Stomach smooth muscle (tissue), 2 donors: Measurements from ENCODE around the gene TBC1D16.

Source experiments
- H3K27ac ChIP-seq: one replicate; pipeline ENCODE4 v1.7.0; 2013; ENCODE audit warnings: mild to moderate bottlenecking, low read length, inconsistent platforms
- H3K27me3 ChIP-seq, 2 donors: one replicate each; pipeline ENCODE4 v1.7.0; 2013; ENCODE audit warnings: low read length in 2 of 2; ENCODE audit not compliant: insufficient read depth in 2 of 2, control insufficient read depth in 1 of 2
- H3K36me3 ChIP-seq, 2 donors: one replicate each; pipeline ENCODE4 v1.7.0; 2013; ENCODE audit warnings: low read length in 2 of 2; ENCODE audit not compliant: control insufficient read depth in 2 of 2, insufficient read depth in 2 of 2
- H3K4me1 ChIP-seq: one replicate; pipeline ENCODE4 v1.7.0; 2013; ENCODE audit warnings: low read length; ENCODE audit not compliant: control insufficient read depth, insufficient read depth
- H3K4me3 ChIP-seq, 2 donors: one replicate each; pipeline ENCODE4 v1.7.0; 2013; ENCODE audit warnings: low read length in 2 of 2
- H3K9ac ChIP-seq, 2 donors: one replicate each; pipeline ENCODE4 v1.7.0; 2013; ENCODE audit warnings: low read length in 2 of 2, mild to moderate bottlenecking in 1 of 2
- H3K9me3 ChIP-seq, 2 donors: one replicate each; pipeline ENCODE4 v1.7.0; 2013; ENCODE audit warnings: low read length in 2 of 2; ENCODE audit not compliant: control insufficient read depth in 2 of 2
- donor health status: healthy.
- donor health status: Pancreatic carcinoma.

TBC1D16 gene

DNA sequence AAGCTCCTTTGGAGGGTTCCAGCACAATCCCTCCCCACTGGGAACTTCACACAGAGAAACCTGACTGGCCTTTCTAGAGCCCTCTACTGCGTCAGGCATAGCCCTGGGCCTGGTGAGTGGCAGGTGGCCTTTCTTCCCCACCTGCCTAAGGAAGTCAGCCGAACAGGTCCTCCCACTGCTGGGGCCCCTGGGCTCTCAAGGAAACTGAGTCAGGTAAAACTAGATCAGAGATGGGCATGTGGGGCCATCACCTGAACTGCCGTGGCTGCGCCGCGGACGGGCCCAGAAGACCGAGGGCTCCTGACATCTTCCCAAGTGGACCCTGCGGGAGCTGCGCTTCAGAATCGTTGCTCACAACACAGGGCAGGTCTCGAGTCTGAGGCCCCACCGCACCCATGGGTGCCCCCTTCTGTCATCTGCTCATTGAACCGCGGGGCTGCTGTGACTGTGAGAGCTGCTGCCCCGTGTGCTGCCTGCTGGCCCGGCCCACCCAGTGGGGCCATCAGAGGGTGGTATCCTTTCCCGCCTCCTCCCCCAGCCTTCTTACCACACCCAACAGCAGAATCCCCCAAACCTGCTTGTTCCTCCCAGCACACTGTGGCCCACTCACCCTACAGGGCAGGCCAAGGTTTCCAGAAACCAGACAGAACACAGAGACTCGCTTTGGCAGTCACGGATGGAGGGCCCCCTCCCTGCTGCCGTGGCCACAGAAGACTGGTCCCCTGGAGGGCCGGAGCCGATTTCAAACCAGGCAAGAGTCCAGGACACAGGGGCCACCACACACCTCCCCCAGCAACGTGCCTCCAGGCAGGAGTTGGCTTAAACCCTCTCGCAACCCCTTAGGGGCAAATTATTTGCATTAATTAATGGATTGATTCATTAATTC lies 81.1 kb downstream of the TBC1D16 start:
- Histone ChIP-seq H3K27me3 (no peaks in the 10 kb centered on the region), H3K9ac (no peak overlapping the region), H3K36me3 (peaks cover 0 to 2% of the 10 kb centered on the region in 2 donors), H3K4me1 (peaks cover 15% of the 10 kb centered on the region), H3K9me3 (no peaks in the 10 kb centered on the region), H3K4me3 (no peak overlapping the region), H3K27ac (no peak overlapping the region)

DNA sequence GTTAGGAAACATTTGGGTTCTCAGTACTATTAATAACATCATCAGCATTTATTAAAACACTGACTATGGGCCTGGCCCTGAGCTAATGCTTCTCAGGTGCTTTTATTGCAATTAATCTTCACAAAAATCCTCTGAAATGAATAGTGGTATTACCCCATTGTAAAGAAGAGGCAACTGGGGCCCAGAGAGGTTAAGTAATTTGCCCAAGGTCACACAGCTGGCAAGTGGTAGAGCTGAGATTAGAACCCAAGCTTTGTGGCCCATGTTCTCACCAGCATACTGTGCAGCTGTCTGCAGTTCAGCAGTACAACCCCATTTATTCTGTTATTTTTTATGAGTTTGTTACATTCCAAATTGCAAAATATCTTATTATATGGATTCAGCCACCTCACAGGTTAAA lies 82.3 kb downstream of the TBC1D16 start:
- Histone ChIP-seq H3K9me3 (no peaks in the 10 kb centered on the region), H3K4me1 (peaks cover 15% of the 10 kb centered on the region), H3K9ac (no peak overlapping the region), H3K27ac (no peak overlapping the region), H3K4me3 (no peak overlapping the region), H3K27me3 (no peaks in the 10 kb centered on the region), H3K36me3 (peaks cover 0 to 4% of the 10 kb centered on the region in 2 donors)

DNA sequence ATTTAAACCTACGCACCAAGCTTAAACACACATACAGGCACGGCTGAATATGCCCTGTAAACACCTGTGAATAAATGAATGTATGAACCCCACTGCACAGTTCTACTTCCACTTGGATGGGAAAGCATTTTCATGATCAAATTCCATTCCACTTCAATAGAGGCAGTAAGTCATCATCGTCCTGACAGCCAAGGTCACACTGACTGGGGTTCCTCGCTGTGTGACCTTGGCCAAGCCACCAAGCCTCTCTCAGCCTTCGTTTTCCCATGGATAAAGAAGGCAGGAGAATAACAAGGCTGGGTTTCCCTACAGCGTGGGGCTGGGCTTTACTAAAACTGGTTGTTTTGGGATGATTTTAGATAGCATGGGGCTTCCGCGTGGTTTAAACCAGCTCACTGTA lies 82.8 kb downstream of the TBC1D16 start:
- Histone ChIP-seq H3K27me3 (no peaks in the 10 kb centered on the region), H3K9ac (no peak overlapping the region), H3K4me3 (no peak overlapping the region), H3K36me3 (peaks cover 0 to 7% of the 10 kb centered on the region in 2 donors), H3K27ac (no peak overlapping the region), H3K4me1 (peaks cover 15% of the 10 kb centered on the region), H3K9me3 (no peaks in the 10 kb centered on the region)

DNA sequence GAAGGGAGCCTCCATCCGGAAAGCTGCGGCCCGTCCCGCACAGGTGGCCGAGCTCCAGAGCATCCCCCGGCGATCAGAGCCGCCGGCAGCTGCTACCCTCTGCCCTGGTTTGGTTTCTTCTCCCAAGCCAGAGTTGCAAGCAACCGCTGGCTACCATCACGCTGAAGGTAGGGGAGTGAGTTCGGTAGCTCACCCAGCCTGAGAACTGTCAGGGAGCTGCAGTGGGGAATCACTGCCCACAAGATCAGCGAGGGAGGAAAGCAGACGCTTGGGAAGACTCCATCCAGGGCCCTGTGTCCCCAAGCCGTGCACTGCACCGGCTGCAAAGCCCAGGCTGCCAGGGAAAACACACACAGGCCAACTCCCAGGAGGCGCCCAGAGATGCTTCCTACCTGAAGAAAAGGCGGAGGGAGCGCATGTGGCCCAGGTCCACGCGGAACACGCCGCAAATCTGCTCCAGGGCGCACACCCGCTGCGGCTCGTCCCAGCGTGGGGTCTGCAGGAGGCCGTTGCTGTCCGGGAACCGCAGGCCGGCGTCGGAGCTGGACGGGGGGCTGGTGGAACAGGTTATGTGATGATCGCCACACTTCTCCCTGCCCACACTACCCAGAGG lies 83.3 kb downstream of the TBC1D16 start:
- no peaks in the 10 kb centered on the region for H3K27me3 ChIP-seq
- peaks cover 15% of the 10 kb centered on the region for H3K4me1 ChIP-seq
- H3K9me3 ChIP-seq, result no peaks in the 10 kb centered on the region
- H3K9ac ChIP-seq, result no peak overlapping the region
- peaks cover 0 to 7% of the 10 kb centered on the region in 2 donors for H3K36me3 ChIP-seq
- H3K4me3 ChIP-seq, result peak overlapping the region in 1 of 2 donors; percentile 44
- peak overlapping the region; percentile 58 for H3K27ac ChIP-seq

DNA sequence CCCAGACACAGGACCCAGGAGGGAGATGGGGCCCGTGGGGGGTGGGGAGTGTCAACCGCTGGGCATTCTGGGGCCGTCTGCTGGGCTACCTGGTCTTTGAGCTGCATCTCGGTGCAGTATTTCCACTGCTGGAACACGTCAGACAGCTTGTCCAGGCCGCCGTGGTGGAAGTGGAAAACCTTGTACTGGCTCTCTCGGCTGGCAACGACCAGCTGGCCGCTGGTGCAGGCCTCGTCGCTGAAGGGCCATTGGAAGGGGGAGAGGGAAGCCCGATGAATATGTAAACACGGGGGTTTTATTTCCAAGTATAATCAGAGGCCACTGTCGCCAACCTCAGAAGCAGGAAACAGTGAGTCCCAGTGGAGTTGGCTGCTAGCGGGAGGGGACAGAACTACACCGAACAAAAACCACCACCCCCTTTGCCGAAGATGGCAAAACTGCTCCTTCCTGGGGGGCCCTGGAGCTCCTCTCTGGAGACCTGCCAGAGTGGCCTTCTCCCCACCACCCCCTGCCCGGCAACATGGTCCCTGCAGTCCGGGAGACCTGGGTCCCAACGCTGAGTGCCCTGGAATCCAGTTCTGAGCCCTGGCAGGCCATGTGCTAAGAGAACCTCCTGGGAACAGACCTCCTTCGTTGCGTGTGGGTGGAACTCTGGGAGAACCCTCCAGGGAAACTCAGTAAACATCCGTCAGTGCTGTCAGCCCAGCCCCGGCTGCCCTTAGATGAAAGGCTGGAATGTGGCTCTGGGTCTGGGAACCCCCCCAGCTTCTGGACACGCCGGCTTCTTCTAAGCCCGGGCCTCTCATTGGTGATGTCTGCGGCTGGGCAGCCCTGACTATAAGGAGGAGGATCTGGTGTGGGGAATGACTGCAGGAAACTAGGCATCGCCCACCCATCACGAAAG lies 84.1 kb downstream of the TBC1D16 start:
- peak overlapping the region in 1 of 2 donors; percentile 44 for H3K4me3 ChIP-seq
- no peaks in the 10 kb centered on the region for H3K27me3 ChIP-seq
- peak overlapping the region; percentile 58 for H3K27ac ChIP-seq
- peaks cover 7% of the 10 kb centered on the region in 2 donors for H3K36me3 ChIP-seq
- H3K9me3 ChIP-seq, result no peaks in the 10 kb centered on the region
- peaks cover 15% of the 10 kb centered on the region for H3K4me1 ChIP-seq
- peak overlapping the region; percentile 36 to 41 for H3K9ac ChIP-seq

DNA sequence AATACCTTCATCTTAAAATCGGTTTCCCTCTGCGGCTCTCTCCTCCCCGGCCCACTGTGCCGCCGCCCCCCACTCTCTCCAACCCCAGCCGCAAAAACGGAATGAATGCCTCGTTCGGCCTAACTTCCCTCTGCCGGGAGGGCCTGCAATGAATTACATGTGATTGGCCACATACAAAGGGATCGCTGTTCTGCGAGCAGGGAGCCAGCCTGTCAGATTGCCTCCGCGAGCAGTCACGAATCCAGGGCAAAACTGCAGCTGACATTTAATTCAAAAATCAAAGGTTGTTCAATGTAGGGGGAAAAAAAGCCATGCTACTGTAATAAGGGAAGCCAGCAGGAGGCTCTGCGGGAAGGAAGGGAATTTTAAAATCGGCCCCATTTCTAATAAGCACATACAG lies 84.9 kb downstream of the TBC1D16 start:
- H3K9ac ChIP-seq, result no peak overlapping the region
- peaks cover 7% of the 10 kb centered on the region in 2 donors for H3K36me3 ChIP-seq
- H3K4me3 ChIP-seq, result no peak overlapping the region
- no peaks in the 10 kb centered on the region for H3K9me3 ChIP-seq
- H3K27ac ChIP-seq, result peak overlapping the region; percentile 58
- H3K4me1 ChIP-seq, result peaks cover 15% of the 10 kb centered on the region
- H3K27me3 ChIP-seq, result no peaks in the 10 kb centered on the region

DNA sequence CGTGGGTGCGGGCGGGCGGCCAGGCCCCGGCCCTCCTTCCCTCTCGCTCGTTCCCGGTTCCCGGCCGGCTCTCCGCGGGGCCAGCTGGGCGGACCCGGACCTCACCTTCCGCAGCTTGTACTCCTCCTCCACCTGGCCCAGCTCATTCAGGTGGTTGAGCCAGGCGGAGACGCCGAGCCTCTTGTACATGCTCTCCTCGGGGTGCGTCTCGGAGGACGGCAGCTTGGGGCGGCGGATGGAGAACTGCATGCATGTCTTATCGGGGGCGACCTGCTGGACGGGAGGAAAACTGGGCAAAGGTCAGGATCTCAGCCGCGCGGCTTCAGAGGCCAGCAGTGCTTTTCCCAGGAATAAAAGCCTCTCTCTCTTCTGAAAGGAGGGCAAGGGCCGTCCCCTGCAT lies 85.4 kb downstream of the TBC1D16 start:
- H3K36me3 ChIP-seq, result peaks cover 7% of the 10 kb centered on the region in 2 donors
- no peak overlapping the region for H3K9ac ChIP-seq
- peaks cover 15% of the 10 kb centered on the region for H3K4me1 ChIP-seq
- H3K27me3 ChIP-seq, result no peaks in the 10 kb centered on the region
- H3K27ac ChIP-seq, result no peak overlapping the region
- no peaks in the 10 kb centered on the region for H3K9me3 ChIP-seq
- H3K4me3 ChIP-seq, result no peak overlapping the region

DNA sequence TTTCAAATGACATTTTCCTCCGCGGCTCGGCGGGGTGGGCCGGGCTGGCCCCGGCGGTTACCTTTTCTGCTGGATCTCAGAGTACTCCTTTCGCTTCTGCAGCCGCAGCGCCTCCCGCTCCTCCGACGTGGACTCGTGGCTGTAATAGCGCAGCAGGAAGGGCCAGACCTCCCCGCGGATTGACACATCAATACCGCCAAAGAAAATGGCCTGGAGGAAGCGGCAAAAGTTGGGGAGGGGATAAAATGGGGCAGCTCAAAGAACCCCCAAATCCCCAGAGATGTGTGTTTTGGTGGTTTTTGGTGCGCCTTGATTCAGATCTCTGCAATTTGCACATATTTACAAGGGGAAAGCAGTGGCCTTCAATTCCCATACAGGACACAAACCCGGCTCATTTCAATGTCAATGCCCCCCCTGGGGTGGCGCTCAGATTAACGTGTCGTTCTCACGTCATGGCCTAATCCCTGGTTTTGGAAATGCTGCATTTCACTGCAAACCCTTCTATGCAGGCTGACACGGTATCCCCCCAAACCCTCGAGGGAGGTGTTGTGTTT lies 85.9 kb downstream of the TBC1D16 start:
- Histone ChIP-seq H3K9ac (no peak overlapping the region), H3K27me3 (no peaks in the 10 kb centered on the region), H3K4me1 (peaks cover 15% of the 10 kb centered on the region), H3K36me3 (peaks cover 7% of the 10 kb centered on the region in 2 donors), H3K27ac (no peak overlapping the region), H3K9me3 (no peaks in the 10 kb centered on the region), H3K4me3 (no peak overlapping the region)

DNA sequence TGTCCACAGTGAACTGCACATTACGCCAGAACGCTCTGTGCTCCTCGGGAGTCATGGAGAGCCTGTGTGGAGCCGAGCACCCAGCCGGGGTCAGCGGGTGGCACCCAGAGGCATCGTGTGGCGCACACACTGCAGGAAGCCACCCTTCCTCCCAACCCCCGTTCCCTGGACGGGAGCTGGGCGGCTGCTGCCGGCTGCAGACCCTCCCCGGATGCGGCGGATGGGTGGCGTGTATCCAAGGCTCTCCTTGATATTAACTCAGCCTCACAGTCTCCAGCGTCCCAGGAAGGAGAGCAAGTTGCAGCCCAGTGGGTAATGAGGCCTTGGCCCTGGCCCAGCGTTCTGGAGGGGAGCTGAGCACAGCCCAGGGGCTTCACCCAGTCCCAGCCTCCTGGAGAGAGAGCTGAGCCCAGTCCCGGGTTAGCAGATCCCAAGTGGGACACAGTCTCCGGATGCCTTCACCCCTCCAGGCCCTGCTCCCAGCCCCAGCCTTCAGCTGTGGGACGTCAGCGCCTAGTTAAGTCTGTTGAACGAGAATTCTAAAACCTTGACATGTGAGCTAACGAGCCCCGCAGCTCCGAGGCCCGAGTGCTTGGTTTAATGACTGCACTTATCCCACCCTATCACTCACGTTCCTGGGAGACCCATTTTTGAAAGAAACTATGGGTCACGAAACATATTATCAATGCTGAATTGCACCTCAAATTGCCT lies 86.6 kb downstream of the TBC1D16 start:
- H3K4me3 ChIP-seq, result no peak overlapping the region
- peaks cover 9 to 13% of the 10 kb centered on the region in 2 donors for H3K36me3 ChIP-seq

More for the DNA sequence above, 86.6 kb downstream of the TBC1D16 start:
- no peak overlapping the region for H3K27ac ChIP-seq
- H3K9me3 ChIP-seq, result no peaks in the 10 kb centered on the region
- H3K27me3 ChIP-seq, result no peaks in the 10 kb centered on the region
- H3K4me1 ChIP-seq, result peaks cover 15% of the 10 kb centered on the region
- no peak overlapping the region for H3K9ac ChIP-seq
